Measurements from ENCODE around the gene ZGPAT.

Gene ZGPAT

GRCh38 chr20:63782521-63782971, 74.7 kb downstream of the ZGPAT start:
- no peak for DNase-seq (ENCODE audit: low spot score)

GRCh38 chr20:63783970-63784369, 76.1 kb downstream of the ZGPAT start:
- no peak for DNase-seq (ENCODE audit: low spot score)

- no peak for DNase-seq (ENCODE audit: low spot score)
Observed at GRCh38 chr20:63785691-63786131, 77.9 kb downstream of the ZGPAT start.
